ENCODE data around the gene SLCO4A1.

GRCh38 chr20:62707921-62708521, 65.7 kb downstream of the SLCO4A1 start:
- TF ChIP-seq CTCF (IDR thresholded peaks at IDR 0.05) (no peak), POLR2A (IDR thresholded peaks at IDR 0.05) (no peak)
